Measurements from ENCODE around the gene ATP1B4. TPM values are rescaled to one million over a fixed set of nuclear protein-coding genes. Genes with fewer than 3 reads are reported as not detected.

The ATP1B4 gene
- total and polyA plus RNA-seq, 12 donors, result 0.11 to 4.6 (median 0.72) TPM; not detected in 4

DNA sequence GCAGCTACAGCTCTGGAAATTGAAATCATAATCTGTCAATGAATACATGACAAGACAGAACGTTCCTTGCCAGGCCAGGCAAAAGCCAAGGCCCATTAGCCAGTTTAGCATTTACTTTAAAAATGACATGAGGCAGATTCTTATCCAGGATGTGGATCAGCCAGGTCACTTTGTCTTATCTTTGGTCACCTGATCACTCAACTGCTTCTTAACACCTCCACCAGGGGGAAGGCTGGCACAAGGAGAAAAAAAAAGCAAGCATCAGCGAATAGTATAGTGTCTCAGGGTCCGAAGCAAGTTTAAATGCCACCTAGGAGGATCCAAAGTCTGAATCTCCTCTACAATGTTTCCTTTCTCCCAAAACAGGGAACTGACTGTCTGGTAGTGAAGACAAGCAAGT lies 18.8 kb downstream of the ATP1B4 start:
- H3K9me3 ChIP-seq, result no peaks in the 10 kb centered on the region
- intact Hi-C loops (cut with DNase I), result no loop called here
- H3K4me3 ChIP-seq, result no peak overlapping the region
- ATAC-seq, result no peak
- DNase-seq, result no peak
- TF ChIP-seq, protein P1, sequence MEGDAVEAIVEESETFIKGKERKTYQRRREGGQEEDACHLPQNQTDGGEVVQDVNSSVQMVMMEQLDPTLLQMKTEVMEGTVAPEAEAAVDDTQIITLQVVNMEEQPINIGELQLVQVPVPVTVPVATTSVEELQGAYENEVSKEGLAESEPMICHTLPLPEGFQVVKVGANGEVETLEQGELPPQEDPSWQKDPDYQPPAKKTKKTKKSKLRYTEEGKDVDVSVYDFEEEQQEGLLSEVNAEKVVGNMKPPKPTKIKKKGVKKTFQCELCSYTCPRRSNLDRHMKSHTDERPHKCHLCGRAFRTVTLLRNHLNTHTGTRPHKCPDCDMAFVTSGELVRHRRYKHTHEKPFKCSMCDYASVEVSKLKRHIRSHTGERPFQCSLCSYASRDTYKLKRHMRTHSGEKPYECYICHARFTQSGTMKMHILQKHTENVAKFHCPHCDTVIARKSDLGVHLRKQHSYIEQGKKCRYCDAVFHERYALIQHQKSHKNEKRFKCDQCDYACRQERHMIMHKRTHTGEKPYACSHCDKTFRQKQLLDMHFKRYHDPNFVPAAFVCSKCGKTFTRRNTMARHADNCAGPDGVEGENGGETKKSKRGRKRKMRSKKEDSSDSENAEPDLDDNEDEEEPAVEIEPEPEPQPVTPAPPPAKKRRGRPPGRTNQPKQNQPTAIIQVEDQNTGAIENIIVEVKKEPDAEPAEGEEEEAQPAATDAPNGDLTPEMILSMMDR (IDR thresholded peaks at IDR 0.05), result peak in 1 of 9 donors; percentile 12
- H3K27ac ChIP-seq, result no peak overlapping the region
- H3K27me3 ChIP-seq, result peaks cover 0 to 77% (median 0%) of the 10 kb centered on the region in 7 donors
- 23% methylated on average over 3 of the region's 3 CpGs for WGBS, 2 donors
- H3K4me1 ChIP-seq, result no peaks in the 10 kb centered on the region
- no peaks in the 10 kb centered on the region for H3K36me3 ChIP-seq

DNA sequence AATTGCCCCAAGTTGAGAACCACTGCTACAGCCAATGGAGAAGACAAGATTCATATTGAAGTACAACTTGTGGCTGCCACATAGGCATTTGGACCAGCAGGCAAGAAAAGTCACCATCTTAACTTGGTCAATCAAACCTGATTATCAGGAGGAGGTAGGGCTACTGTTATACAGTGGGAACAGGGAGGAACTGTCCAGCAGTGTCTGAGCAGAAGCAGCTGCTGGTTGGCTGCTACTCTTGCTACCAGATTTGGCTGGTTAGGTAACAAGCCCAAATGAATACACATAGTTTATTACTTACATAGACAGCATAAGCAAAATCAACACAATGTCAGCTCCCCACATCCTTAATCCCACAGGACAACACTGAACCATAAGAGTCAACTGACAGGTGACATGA lies 39.4 kb downstream of the ATP1B4 start:
- Histone ChIP-seq H3K36me3 (no peaks in the 10 kb centered on the region), H3K27ac (no peak overlapping the region), H3K9me3 (no peaks in the 10 kb centered on the region), H3K4me1 (no peaks in the 10 kb centered on the region), H3K4me3 (no peak overlapping the region), H3K27me3 (peaks cover 0 to 18% (median 0%) of the 10 kb centered on the region in 7 donors)
- DNase-seq (no peak), ATAC-seq (no peak)
- TF ChIP-seq, protein P1 (IDR thresholded peaks at IDR 0.05), result no peak
- intact Hi-C loops (cut with DNase I), result no loop called here

- intact Hi-C loops (cut with DNase I), result no loop called here
- Histone ChIP-seq H3K27ac (no peak overlapping the region), H3K4me1 (no peaks in the 10 kb centered on the region), H3K27me3 (peaks cover 0 to 25% (median 0%) of the 10 kb centered on the region in 7 donors), H3K4me3 (no peak overlapping the region), H3K9me3 (no peaks in the 10 kb centered on the region), H3K36me3 (no peaks in the 10 kb centered on the region)
- no peak for ATAC-seq
- DNase-seq, result no peak
- TF ChIP-seq, protein P1 (IDR thresholded peaks at IDR 0.05), result no peak
- 93 to 96% methylated on average over 2 of the region's 2 CpGs for WGBS, 2 donors
Measured at GRCh38 chrX:120402369-120402768, 40.5 kb downstream of the ATP1B4 start.

- intact Hi-C loops (cut with DNase I), result no loop called here
- Histone ChIP-seq H3K27me3 (peaks cover 0 to 16% (median 0%) of the 10 kb centered on the region in 7 donors), H3K27ac (no peak overlapping the region), H3K36me3 (no peaks in the 10 kb centered on the region), H3K4me3 (no peak overlapping the region), H3K4me1 (no peaks in the 10 kb centered on the region), H3K9me3 (peaks cover 0 to 9% (median 0%) of the 10 kb centered on the region in 11 donors)
- no peak for ATAC-seq
- TF ChIP-seq, protein P1 (IDR thresholded peaks at IDR 0.05), result no peak
- WGBS, 2 donors, result 78 to 89% methylated on average over 5 of the region's 5 CpGs
- no peak for DNase-seq
Measured at GRCh38 chrX:120406638-120407037, 44.7 kb downstream of the ATP1B4 start.
